GM10266 (cell line): ENCODE measurements around the gene FAM76A.
"Not testable (repeated sequence)": the region's sequence is repeated elsewhere in the genome, so short reads cannot be mapped to it uniquely, and the experiment has no call there.

Experiments used
- DNase-seq: peaks from one replicate; pipeline ENCODE4 v3.0.0; 2012; ENCODE audit errors: extremely low spot score
- CTCF ChIP-seq: IDR thresholded peaks from 2 replicates; pipeline ENCODE4 v1.5.1; 2012; ENCODE audit warnings: mild to moderate bottlenecking, low read depth; ENCODE audit not compliant: control insufficient read depth, insufficient read depth; ENCODE audit errors: missing control alignments

Gene FAM76A

DNA sequence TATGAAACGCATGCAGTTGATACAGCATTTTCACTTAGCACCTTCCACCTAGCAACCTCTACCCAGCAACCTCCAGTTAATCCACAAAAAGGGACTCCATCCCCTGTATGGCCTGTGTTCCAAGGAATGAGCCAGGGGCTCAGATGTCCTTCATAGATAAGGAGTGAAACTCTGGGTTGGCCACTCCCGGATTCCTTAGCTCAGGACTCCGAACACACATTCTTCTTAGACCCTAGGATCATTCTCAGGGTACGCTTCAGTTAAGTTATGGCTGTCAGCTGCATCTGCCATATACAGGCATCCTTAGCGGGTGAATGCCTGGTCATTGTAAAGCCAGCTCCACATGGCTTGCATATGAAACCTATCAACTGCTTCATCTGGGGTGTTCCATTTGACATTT, 37.9 kb upstream of the FAM76A start:
- no peak for DNase-seq
- no peak for TF ChIP-seq CTCF

DNA sequence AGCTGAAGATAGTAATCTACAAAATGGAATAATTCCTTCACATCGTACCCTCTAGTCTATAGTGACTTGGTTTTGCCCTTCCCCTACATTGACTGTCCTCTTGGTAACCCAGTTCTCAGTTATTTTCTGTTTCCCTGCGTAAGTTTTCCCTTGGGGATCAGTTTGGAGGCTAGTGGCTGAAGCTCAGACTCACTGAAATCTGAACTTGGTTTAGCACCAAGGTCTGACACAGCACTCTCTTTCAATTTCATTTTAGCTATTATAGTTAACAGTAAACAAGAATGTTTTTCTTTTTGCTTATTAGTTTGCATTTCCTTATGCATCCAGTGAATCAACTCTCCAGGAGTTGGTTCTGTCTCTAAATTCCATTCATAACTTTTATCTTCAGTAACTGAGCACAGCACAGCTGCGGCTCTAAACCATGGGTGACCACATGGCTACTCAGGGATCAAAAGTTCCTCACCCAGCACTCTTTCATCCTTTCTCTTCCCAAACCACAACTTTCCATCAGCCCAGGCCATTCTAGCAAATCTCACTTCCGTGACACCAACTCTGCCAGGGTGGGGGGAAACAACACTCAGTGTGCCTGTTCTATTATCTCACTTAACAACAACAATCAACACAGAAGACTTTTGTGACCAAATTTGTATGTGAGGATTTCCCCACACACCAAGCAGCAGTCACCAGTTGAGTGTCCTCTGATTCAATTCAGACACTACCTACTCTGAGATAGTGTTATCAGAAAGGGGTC, 36.2 kb upstream of the FAM76A start:
- peak; percentile 34 for DNase-seq
- TF ChIP-seq CTCF, result no peak

- no peak for DNase-seq
- no peak for TF ChIP-seq CTCF
These were observed 35.6 kb upstream of the FAM76A start for GRCh38 chr1:27690183-27690582.

DNA sequence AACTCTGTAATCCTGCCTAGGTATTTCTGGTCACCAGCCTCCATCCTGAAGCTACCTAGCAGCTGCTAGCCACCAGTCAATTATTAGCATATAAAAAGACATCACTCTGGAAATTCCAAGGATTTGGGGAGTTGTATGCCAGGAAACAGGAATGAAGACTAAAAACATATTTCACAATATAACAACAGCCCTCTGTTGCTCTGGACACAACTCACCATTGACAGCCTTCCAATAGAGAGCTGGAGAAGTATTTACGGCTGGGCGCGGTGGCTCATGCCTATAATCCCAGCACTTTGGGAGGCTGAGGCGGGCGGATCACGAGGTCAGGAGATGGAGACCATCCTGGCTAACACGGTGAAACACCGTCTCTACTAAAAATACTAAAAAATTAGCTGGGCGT, 28.9 kb upstream of the FAM76A start:
- not testable (repeated sequence) for DNase-seq

DNA sequence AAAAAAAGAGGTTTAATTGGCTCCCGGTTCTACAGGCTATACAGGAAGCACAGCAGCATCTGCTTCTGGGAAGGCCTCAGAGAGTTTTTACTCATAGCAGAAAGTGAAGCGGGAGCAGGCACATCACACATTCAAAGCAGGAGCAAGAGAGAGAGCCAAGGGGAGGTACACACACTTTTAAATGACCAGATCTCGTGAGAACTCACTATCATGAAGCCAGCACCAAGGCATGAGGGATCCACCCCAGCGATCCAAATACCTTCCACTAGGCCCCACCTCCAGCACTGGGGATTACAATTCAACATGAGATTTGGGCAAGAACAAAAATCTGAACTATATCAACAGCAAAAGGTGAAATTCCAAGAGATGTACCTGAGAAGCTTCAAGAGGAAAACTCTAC, 20.8 kb upstream of the FAM76A start:
- TF ChIP-seq CTCF, result no peak
- DNase-seq, result no peak

DNA sequence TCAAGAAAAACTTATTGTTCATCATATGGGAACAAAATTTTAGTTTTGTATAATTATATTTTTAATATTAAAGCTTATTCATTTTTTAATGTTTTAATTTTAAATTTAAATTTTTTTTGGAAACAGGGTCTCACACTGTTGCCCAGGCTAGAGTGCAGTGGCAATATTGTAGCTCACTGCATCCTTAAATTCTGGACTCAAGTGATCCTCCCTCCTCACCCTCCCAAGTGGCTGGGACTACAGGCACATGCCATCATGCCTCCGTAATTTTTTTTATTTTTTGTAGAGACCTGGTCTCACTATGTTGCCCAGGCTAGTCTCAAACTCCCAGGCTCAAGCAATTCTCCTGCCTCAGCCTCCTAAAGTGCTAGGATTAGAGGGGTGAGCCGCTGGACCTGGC, 20.2 kb upstream of the FAM76A start:
- TF ChIP-seq CTCF, result no peak
- DNase-seq, result no peak

DNA sequence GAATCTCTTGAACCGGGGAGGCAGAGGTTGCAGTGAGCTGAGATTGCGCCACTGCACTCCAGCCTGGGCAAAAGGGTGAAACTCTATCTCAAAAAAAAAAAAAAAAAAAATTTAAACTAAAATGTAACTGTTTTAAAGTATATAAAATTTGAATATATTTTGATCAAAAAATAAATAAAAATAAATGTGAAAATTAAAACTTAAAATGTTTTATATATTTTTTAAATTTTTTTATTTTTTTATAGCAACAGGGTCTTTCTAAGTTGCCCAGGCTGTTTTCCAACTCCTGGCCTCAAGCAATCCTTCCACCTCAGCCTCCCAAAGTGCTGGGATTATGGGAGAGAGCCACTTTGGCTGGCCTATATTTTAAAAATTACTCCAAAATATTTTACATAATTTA, 15.2 kb upstream of the FAM76A start:
- TF ChIP-seq CTCF, result no peak
- no peak for DNase-seq
